ENCODE measurements around the gene MXRA8.

MXRA8 gene

DNA sequence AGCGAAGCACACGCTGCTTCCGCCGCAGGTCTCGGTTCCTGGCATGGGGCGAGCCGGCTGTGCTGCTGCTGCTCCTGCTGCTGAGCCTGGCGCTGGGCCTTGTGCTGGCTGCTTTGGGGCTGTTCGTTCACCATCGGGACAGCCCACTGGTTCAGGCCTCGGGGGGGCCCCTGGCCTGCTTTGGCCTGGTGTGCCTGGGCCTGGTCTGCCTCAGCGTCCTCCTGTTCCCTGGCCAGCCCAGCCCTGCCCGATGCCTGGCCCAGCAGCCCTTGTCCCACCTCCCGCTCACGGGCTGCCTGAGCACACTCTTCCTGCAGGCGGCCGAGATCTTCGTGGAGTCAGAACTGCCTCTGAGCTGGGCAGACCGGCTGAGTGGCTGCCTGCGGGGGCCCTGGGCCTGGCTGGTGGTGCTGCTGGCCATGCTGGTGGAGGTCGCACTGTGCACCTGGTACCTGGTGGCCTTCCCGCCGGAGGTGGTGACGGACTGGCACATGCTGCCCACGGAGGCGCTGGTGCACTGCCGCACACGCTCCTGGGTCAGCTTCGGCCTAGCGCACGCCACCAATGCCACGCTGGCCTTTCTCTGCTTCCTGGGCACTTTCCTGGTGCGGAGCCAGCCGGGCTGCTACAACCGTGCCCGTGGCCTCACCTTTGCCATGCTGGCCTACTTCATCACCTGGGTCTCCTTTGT, 24.7 kb downstream of the MXRA8 start:
- DNase-seq, result no peak

- no peak for DNase-seq
Measured at GRCh38 chr1:1332774-1333480, 25.4 kb downstream of the MXRA8 start.

DNA sequence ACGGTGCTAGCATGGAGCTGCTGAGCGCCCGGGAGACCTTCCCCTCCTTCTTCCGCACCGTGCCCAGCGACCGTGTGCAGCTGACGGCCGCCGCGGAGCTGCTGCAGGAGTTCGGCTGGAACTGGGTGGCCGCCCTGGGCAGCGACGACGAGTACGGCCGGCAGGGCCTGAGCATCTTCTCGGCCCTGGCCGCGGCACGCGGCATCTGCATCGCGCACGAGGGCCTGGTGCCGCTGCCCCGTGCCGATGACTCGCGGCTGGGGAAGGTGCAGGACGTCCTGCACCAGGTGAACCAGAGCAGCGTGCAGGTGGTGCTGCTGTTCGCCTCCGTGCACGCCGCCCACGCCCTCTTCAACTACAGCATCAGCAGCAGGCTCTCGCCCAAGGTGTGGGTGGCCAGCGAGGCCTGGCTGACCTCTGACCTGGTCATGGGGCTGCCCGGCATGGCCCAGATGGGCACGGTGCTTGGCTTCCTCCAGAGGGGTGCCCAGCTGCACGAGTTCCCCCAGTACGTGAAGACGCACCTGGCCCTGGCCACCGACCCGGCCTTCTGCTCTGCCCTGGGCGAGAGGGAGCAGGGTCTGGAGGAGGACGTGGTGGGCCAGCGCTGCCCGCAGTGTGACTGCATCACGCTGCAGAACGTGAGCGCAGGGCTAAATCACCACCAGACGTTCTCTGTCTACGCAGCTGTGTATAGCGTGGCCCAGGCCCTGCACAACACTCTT, 26.2 kb downstream of the MXRA8 start:
- no peak for DNase-seq

DNA sequence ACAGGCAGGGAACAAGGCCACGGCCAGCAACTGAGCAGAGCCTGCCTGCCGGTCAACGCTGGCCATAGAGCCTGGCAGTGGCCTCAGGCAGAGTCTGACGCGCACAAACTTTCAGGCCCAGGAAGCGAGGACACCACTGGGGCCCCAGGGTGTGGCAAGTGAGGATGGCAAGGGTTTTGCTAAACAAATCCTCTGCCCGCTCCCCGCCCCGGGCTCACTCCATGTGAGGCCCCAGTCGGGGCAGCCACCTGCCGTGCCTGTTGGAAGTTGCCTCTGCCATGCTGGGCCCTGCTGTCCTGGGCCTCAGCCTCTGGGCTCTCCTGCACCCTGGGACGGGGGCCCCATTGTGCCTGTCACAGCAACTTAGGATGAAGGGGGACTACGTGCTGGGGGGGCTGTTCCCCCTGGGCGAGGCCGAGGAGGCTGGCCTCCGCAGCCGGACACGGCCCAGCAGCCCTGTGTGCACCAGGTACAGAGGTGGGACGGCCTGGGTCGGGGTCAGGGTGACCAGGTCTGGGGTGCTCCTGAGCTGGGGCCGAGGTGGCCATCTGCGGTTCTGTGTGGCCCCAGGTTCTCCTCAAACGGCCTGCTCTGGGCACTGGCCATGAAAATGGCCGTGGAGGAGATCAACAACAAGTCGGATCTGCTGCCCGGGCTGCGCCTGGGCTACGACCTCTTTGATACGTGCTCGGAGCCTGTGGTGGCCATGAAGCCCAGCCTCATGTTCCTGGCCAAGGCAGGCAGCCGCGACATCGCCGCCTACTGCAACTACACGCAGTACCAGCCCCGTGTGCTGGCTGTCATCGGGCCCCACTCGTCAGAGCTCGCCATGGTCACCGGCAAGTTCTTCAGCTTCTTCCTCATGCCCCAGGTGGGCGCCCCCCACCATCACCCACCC, 27.0 kb downstream of the MXRA8 start, which contains the start of gene TAS1R3:
Gene TAS1R3 (plus strand): TSS at position 213 of the 898 bp plus-strand sequence. CDS start 66 bp downstream, at position 279.
- no peak for DNase-seq

DNA sequence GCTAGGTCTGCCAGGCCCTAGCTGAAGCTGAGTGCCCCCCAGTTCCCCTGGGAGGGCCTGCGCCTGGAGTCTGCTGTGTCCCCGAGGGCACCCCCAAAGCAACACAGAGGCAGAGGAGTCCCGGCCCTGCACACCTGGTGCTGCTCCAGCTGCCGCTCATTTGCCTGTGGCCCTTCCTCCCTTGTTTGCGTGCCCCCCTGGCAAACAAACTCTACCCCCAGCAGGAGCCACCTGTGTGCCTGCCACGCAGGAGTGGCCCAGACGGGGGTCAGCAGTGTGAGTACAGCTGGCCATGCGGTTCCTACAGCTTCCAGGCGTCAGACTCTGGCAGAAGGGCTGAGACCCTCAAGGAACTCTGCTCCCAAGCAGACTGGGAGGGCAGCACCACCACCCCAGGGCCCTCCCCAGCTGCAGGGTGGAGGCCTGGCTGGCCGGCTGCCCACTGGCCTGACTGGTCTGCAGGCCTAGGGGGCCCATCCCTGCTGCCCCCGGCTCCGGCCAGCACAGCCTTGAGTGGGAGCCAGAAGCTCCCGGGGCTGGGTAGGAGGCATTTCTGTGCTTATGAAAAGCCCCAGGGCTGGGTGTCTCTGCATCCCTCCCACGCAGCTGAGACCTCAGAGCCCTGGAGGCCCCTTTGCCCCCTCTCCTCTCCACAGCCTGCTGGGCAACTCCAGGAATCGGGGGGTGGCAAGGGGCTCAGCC, 27.8 kb downstream of the MXRA8 start:
- DNase-seq, result no peak

- no peak for DNase-seq
Measured at GRCh38 chr1:1329304-1330210, 28.8 kb downstream of the MXRA8 start.

- DNase-seq, result no peak
Measured at GRCh38 chr1:1328254-1328653, 30.1 kb downstream of the MXRA8 start.

DNA sequence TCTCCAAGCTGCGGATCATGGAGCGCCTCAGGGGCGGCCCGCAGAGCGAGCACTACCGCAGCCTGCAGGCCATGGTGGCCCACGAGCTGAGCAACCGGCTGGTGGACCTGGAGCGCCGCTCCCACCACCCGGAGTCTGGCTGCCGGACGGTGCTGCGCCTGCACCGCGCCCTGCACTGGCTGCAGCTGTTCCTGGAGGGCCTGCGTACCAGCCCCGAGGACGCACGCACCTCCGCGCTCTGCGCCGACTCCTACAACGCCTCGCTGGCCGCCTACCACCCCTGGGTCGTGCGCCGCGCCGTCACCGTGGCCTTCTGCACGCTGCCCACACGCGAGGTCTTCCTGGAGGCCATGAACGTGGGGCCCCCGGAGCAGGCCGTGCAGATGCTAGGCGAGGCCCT, 31.1 kb downstream of the MXRA8 start:
- DNase-seq, result no peak

DNA sequence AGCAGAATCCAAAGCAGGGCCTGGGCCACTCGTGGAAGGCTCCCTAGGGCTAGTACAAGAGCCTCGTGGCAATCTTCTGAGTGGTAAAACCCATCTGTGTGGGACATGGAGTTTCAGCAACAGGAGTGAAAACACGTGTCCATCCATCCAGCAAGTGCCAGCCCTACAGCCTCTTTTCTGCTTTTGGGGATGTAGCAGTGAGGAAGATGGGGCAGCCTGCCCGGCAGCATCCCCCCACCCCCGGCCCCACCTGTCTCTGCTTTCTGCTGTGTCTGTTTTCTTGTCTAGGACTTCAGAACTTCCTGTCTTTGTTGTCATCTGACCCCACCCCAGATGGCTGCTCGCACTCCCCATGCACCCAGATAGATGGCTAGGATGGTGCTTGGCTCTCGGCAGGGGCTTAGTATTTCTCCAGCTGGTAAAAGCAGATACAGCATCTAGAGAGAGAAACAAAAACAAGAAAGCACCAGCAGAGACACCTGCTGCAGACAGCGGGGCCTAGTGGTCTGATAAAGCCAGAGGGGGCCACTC, 32.2 kb downstream of the MXRA8 start:
- no peak for DNase-seq

- no peak for DNase-seq
Measured at GRCh38 chr1:1325288-1326074, 32.9 kb downstream of the MXRA8 start.

DNA sequence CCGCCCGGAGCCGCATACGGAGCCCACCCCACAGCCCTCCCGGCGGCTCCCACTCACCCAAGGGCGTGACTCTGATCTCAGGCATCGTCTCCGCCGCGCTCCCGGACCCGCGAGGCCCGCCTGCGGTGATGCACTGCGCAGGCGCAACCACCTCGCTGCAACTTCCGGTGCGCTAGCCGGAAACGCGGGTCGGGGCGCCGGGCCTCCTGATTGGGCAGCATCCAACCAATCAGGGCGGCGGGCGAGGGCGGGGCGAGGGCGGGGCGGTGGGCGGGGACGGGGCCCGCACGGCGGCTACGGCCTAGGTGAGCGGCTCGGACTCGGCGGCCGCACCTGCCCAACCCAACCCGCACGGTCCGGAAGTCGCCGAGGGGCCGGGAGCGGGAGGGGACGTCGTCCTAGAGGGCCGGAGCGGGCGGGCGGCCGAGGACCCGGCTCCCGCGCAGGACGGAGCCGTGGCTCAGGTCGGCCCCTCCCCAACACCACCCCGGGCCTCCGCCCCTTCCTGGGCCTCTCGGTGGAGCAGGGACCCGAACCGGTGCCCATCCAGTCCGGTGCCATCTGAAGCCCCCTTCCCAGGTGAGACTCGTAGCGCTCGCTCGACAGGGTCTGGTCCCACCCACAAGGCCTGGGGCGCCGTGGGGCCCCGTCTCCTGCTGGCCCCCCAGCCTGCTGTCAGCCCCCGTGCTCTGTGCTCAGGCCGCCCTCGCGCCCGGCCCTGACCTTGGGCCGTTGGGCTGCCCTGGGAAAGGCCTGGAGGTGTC, 33.6 kb downstream of the MXRA8 start, which contains the start of the genes CPTP and INTS11:
Gene CPTP (plus strand): TSS at position 279 of the 764 bp plus-strand sequence. CDS start 2,109 bp downstream, outside the sequence.
Gene INTS11 (minus strand): TSS at position 137 of the 764 bp plus-strand sequence. CDS start 52 bp downstream, at position 85.
- DNase-seq, result peak; percentile 46

DNA sequence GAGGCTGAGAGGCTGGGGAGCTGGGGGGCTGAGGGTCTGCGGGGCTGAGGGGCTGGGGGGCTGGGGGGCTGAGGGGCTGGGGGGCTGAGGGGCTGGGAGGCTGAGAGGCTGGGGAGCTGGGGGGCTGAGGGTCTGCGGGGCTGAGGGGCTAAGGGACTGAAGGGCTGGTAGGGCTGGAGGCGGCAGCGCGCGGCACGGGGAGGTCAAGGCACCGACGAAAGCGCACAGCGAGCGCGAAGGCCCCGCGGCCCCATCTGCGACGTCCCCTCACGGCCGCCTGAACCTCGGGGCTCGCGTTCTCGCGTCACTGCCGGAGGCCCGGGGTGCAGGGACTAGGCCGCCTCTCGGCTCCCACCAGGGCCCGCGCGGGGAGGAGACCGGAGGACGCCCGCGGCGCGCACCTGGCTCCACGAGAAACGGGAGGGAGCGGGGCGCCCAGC, 34.3 kb downstream of the MXRA8 start:
- DNase-seq, result no peak

- DNase-seq, result no peak
Measured at GRCh38 chr1:1322952-1323351, 35.4 kb downstream of the MXRA8 start.

GRCh38 chr1:1322418-1322817, 35.9 kb downstream of the MXRA8 start:
- DNase-seq, result no peak

DNA sequence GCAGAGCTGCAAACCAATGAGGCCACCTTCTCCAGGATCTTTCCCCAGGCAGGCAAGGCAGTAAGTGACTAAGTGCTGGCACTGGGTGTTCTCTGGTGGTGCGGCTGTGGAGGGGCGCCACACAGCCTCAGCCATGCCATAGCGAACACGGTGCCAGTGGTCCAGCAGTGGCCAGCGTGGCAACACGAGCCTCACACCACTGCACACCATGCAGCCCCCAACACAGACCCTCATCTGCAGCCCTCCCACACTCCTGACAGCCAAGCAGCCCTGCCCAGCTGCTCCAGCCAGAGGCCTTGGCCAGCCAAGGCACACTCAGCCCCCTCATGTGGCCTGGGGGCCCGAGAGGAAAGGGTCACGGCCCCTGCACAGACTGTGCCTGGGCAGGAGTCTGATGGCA, 36.9 kb downstream of the MXRA8 start:
- DNase-seq, result no peak

DNA sequence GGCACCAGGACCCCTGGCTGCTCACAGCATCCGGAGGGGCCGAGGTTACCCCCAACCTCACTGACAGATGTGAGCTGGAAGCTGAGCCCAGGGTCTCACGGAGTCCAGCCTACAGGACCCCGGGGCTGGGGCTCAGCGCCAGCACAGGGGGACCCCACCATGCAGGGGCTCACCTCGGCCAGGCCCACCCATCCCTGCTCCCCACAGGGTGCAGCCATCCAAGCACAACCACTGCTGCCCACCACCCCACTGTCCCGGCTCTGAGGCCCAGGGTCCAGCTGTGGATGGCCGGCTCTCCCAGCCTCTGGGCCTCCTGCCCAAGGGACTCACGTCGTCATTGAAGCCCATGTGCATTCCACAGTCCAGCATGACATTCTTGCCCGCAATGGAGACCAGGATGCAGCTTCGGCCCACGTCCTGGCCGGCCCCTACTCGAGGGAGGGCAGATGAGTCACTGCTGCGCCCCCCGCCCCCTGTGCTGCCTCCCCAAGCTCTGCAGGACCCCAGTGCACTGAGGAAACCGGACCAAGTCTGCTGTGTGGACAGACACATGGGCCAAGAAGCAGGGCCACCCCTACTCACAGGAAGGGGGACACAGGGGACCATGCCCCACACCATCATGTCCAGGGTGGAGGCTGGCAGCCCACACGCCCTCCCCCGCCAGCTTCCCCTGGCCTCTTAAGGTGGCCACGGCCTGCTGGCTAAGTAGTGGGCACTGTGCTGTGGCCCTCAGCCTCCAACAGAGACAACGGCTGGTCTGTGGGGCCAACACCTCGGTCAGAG, 37.5 kb downstream of the MXRA8 start:
- DNase-seq, result no peak

DNA sequence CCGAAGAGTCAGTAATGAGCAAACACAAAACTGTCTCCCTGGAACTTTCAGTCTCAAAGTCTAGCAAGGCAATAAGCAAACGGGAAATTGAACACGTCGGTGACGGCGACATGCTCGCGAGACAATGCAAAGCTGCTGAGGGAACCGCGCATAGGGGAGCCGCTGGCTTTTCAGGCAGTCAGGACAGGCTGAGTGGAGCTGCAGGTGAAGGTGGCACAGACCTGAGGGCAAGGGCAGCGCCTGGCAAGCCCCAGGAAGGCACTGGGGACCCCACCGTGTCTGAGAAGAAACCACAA, 38.8 kb downstream of the MXRA8 start:
- DNase-seq, result no peak

Data from NCI-H2081 treated with DMSO at 0.1 percent for 48 hours (cell line).